GM18526 (cell line): ENCODE results near the gene ARFRP1.
A peak's percentile ranks its signal among the peaks of the same experiment; 100 is the strongest.

Experiments used
- POLR2A ChIP-seq: IDR thresholded peaks from 3 replicates; pipeline ENCODE4 v1.6.1; 2011; ENCODE audit not compliant: insufficient read length; ENCODE audit errors: extremely low read depth

Gene ARFRP1

GRCh38 chr20:63707558-63708300, at the start of gene ARFRP1, which contains the start of gene ZGPAT:
Gene ARFRP1 (minus strand): TSS chr20:63707976. CDS start chr20:63707091, 885 bp downstream.
Gene ZGPAT (plus strand): TSS chr20:63708039. CDS start chr20:63708581, 542 bp downstream.
- peak; percentile 62 for TF ChIP-seq POLR2A

- no peak for TF ChIP-seq POLR2A
These were observed 48.8 kb upstream of the ARFRP1 start for GRCh38 chr20:63756648-63756991.

DNA sequence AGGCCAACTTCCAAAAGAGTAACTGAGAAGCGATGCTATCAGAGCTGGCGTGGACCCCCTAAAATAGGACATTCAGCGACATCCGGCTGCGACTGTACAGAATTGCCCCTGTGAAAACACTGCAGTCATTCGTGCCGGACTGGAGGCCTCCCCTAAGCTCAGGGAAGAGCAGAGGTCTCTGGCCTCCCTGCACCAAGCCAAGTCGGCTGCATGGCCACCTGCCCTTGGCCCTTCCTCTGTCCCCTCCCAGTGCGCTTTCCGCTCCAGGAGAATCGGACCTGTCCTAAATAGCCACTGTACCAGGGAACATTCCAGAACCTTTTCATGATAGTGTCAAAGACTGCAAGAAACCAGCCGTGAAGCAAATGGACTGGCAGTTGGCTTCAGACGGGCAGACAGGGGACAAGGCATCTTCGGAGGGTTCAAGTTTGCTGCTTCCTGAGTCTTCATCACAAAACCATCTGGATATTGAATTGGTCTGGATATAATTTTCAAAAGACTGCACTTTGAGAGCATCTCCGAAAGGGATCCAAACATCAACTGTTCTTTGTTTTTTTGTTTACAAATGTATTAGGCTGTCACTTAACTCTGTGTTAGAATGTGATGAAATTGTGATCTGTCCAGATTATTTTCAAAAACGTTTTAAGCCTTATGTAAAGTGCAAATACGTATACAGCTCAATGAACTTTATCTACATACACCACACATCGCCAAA, 48.3 kb upstream of the ARFRP1 start:
- TF ChIP-seq POLR2A: no peak

DNA sequence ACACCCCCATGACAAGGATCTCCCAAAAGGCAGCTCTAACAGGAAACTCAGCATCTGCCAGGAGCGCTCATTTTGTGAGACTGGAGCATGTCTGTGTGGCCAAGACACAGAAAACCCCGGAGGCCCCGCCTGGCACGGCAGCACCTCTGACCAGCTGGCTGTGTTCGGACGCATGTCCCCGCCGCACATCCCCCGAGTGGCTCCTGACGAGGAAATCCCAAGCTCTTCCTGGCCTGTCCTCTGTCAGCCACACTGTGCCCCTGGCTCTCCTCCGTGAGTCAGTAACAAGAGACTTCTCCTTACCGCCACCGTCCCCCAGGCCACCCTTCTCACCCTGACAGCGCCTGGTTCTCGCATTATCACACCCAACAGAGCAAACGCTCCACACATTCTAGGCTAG, 46.2 kb upstream of the ARFRP1 start:
- no peak for TF ChIP-seq POLR2A

- TF ChIP-seq POLR2A: no peak
These were observed 45.6 kb upstream of the ARFRP1 start for GRCh38 chr20:63753381-63753780.

- TF ChIP-seq POLR2A: no peak
These were observed 44.8 kb upstream of the ARFRP1 start for GRCh38 chr20:63752411-63753101.

- no peak for TF ChIP-seq POLR2A
These were observed 43.9 kb upstream of the ARFRP1 start for GRCh38 chr20:63751471-63752271.

- TF ChIP-seq POLR2A: no peak
These were observed 43.2 kb upstream of the ARFRP1 start for GRCh38 chr20:63750807-63751470.

DNA sequence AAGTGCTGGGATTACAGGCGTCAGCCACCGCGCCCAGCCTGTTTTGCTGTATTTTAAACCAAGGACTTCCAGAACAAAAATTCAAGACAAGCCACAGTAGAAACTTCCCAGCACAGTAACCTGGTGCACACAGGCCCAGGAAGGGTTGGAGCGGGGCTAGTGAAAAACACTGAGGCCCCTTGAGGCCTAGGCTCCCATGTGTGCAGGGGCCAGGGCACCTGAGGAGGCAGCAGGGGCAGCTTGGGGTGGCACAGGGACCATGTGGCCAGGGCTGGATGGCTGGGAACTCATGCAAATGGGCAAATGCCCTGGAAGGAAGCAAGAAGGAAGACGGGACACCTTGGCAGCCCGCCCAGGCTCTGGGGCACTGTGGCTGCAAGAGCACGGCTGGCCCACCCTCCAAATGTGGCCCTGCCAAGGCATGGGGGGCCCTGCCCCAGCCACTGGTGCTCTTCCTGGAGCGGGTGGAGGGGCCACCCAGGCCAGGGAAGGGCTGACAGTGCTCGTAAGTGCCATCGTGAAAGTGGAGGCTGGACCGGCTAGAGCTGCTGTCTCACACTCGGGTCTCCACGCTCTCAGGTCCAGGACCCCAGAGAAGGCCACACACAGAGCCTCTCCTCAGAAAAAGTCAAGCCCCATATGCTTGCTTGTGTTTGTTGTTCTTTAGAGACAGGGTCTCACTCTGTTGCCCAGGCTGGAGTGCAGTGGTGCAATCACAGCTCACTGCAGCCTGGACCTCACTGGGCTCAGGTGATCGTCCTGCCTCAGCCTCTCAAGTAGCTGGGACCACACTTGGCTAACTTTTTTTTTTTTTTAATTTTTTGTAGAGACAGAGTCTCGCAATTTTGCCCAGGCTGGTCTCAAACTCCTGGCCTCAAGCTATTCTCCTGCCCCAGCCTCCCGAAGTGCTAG, 42.1 kb upstream of the ARFRP1 start:
- TF ChIP-seq POLR2A: no peak

- no peak for TF ChIP-seq POLR2A
These were observed 41.1 kb upstream of the ARFRP1 start for GRCh38 chr20:63748934-63749270.

- TF ChIP-seq POLR2A: no peak
These were observed 40.5 kb upstream of the ARFRP1 start for GRCh38 chr20:63748070-63748933.

DNA sequence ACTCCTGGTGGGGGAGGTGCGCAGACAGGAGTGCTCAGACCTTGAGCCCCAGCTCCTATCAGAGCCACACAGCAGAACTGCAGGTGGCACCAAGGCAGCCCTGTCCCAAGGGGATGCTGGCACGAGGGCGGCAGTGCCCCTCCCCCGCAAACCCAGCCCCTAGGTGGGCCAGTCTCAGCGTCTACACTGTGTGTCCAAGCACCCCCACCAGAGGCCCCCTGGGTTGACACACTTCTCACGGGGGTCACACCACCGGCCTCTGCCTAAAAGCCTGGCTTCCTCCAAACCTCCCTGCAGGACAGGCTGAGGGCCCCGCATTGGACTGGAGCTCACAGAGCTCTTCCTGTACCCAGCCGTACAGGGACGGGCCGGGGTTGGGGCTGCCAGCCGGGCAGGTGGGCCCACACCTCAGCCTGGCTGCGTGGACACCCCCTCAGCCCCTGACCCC, 39.9 kb upstream of the ARFRP1 start:
- TF ChIP-seq POLR2A: no peak
